SK-N-SH (cell line): ENCODE data around the gene IRX5. TPM values are rescaled to one million over a fixed set of nuclear protein-coding genes. Genes with fewer than 3 reads are reported as not detected.

Experiments used
- CTCF ChIA-PET: fragments of 300-600, 350-600 bp; formaldehyde crosslinking; extraction: SDS; loops from one replicate; lab custom pipeline; 2021; lab: Yijun Ruan, JAX
- POLR2A ChIA-PET: fragments of 350-600 bp; sonication (Branson Sonifier 250); formaldehyde crosslinking; extraction: SDS; loops from one replicate; lab custom pipeline; 2020; ENCODE audit warnings: antibody characterized with exemption, inconsistent platforms; lab: Yijun Ruan, JAX
- DNase-seq: peaks from one replicate; pipeline ENCODE4 v3.0.0; 2012
- H2AFZ ChIP-seq: fragments of 200-600 bp; sonication (generic); 2 replicates; pipeline ENCODE4 v1.8.1; 2016; ENCODE audit warnings: antibody characterized with exemption, mild to moderate bottlenecking, low read depth
- H3F3A ChIP-seq: fragments of 200-600 bp; sonication (generic); replicated peaks from 2 replicates; pipeline ENCODE3; 2016; ENCODE audit warnings: antibody characterized with exemption, mild to moderate bottlenecking; ENCODE audit not compliant: insufficient read depth
- H3K27ac ChIP-seq, 2 experiments: fragments of 200-500 bp in 1 of 2; fragments of 200-600 bp in 1 of 2; sonication (Bioruptor generic) in 1 of 2; sonication (generic), shearing (Covaris generic) in 1 of 2; 2 replicates each; pipeline versions ENCODE4 v1.5.1 to v1.6.1; 2014 to 2016; ENCODE audit warnings: low read depth in 2 of 2, inconsistent platforms in 1 of 2, low read length in 1 of 2, mild to moderate bottlenecking in 1 of 2, mixed read lengths in 1 of 2
- H3K27me3 ChIP-seq: fragments of 200-600 bp; sonication (generic), shearing (Covaris generic); 2 replicates; pipeline ENCODE4 v1.6.1; 2016; ENCODE audit warnings: mixed run types; ENCODE audit not compliant: insufficient read depth
- H3K36me3 ChIP-seq, 2 experiments: fragments of 200-500 bp in 1 of 2; fragments of 200-600 bp in 1 of 2; sonication (Bioruptor generic) in 1 of 2; sonication (generic) in 1 of 2; replicated peaks in 1 of 2; 2 replicates each; pipeline versions ENCODE3 to v1.5.1; 2014 to 2016; ENCODE audit warnings: low read length in 1 of 2, mild to moderate bottlenecking in 1 of 2; ENCODE audit not compliant: insufficient read depth in 2 of 2, control insufficient read depth in 1 of 2
- H3K4me1 ChIP-seq, 2 experiments: fragments of 200-500 bp in 1 of 2; fragments of 200-600 bp in 1 of 2; sonication (Bioruptor generic) in 1 of 2; sonication (generic), shearing (Covaris generic) in 1 of 2; 2 replicates each; pipeline versions ENCODE4 v1.5.1 to v1.6.1; 2014 to 2016; ENCODE audit warnings: low read depth in 1 of 2, low read length in 1 of 2, mixed run types in 1 of 2; ENCODE audit not compliant: insufficient read depth in 2 of 2, control insufficient read depth in 1 of 2
- H3K4me2 ChIP-seq: fragments of 200-600 bp; sonication (generic), shearing (Covaris generic); 2 replicates; pipeline ENCODE4 v1.6.1; 2017; ENCODE audit warnings: mixed run types
- H3K4me3 ChIP-seq, 2 experiments: fragments of 200-500 bp in 1 of 2; fragments of 200-600 bp in 1 of 2; sonication (Bioruptor generic) in 1 of 2; sonication (generic), shearing (Covaris generic) in 1 of 2; 2 replicates each; pipeline versions ENCODE4 v1.5.1 to v1.8.1; 2014 to 2016; ENCODE audit warnings: low read depth in 2 of 2, inconsistent platforms in 1 of 2, low read length in 1 of 2, mild to moderate bottlenecking in 1 of 2, mixed read lengths in 1 of 2, moderate library complexity in 1 of 2
- H3K79me2 ChIP-seq: fragments of 200-600 bp; sonication (generic); 2 replicates; pipeline ENCODE4 v1.8.1; 2017; ENCODE audit warnings: mild to moderate bottlenecking; ENCODE audit not compliant: insufficient read depth
- H3K9ac ChIP-seq: fragments of 200-600 bp; sonication (generic); 2 replicates; pipeline ENCODE4 v1.6.1; 2017; ENCODE audit warnings: mixed run types
- H3K9me2 ChIP-seq: fragments of 200-600 bp; sonication (generic); 2 replicates; pipeline ENCODE4 v1.6.1; 2017; ENCODE audit warnings: mixed run types
- H3K9me3 ChIP-seq: fragments of 200-600 bp; sonication (generic); 2 replicates; pipeline ENCODE4 v1.6.1; 2017; ENCODE audit warnings: mixed run types, mild to moderate bottlenecking, moderate library complexity
- H4K20me1 ChIP-seq: fragments of 200-600 bp; sonication (generic); 2 replicates; pipeline ENCODE4 v1.6.1; 2017; ENCODE audit warnings: mild to moderate bottlenecking, mixed run types; ENCODE audit not compliant: insufficient read depth
- CHD2 ChIP-seq: fragments of 150-350 bp; IDR thresholded peaks from 2 replicates; pipeline ENCODE4 v1.6.1; 2018; ENCODE audit warnings: low read length; ENCODE audit not compliant: partially characterized antibody
- CTCF ChIP-seq: fragments of 200-600 bp; sonication (generic); IDR thresholded peaks from 2 replicates; pipeline ENCODE4 v1.6.1; 2017; ENCODE audit warnings: antibody characterized with exemption, mild to moderate bottlenecking, moderate library complexity
- EZH2phosphoT487 ChIP-seq: fragments of 200-600 bp; sonication (generic); IDR thresholded peaks from 2 replicates; pipeline ENCODE4 v1.6.1; 2017; ENCODE audit warnings: low read depth, mixed run types, mild to moderate bottlenecking, antibody characterized with exemption, moderate library complexity, borderline replicate concordance
- FOSL2 ChIP-seq: IDR thresholded peaks from 2 replicates; pipeline ENCODE4 v1.4.0; 2012; ENCODE audit warnings: low read depth, mild to moderate bottlenecking, moderate library complexity, borderline replicate concordance
- FOXM1 ChIP-seq: IDR thresholded peaks from 2 replicates; pipeline ENCODE4 v1.4.0; 2012; ENCODE audit warnings: low read depth, mild to moderate bottlenecking
- GABPA ChIP-seq: IDR thresholded peaks from 2 replicates; pipeline ENCODE4 v1.4.0; 2012; ENCODE audit warnings: low read depth, mild to moderate bottlenecking
- JUND ChIP-seq: IDR thresholded peaks from 2 replicates; pipeline ENCODE4 v1.4.0; 2012
- MAX ChIP-seq: IDR thresholded peaks from 2 replicates; pipeline ENCODE4 v1.4.0; 2012; ENCODE audit warnings: low read depth
- MEF2A ChIP-seq: IDR thresholded peaks from 2 replicates; pipeline ENCODE4 v1.4.0; 2012; ENCODE audit warnings: low read depth, borderline replicate concordance
- MXI1 ChIP-seq: IDR thresholded peaks from 2 replicates; pipeline ENCODE4 v1.6.1; 2012; ENCODE audit warnings: mild to moderate bottlenecking, low read depth, low read length, improper control_type of control experiment
- NFIC ChIP-seq: IDR thresholded peaks from 2 replicates; pipeline ENCODE4 v1.4.0; 2012; ENCODE audit warnings: borderline replicate concordance
- NRF1 ChIP-seq: IDR thresholded peaks from 2 replicates; pipeline ENCODE4 v1.6.1; 2012; ENCODE audit warnings: low read depth, mild to moderate bottlenecking, low read length
- POLR2AphosphoS5 ChIP-seq: IDR thresholded peaks from 2 replicates; pipeline ENCODE4 v1.6.1; 2012; ENCODE audit warnings: low read depth, low read length
- RCOR1 ChIP-seq: fragments of 150-350 bp; IDR thresholded peaks from 2 replicates; pipeline ENCODE4 v1.6.1; 2017; ENCODE audit warnings: antibody characterized with exemption, low read length
- RFX5 ChIP-seq: IDR thresholded peaks from 2 replicates; pipeline ENCODE4 v1.6.1; 2012; ENCODE audit warnings: mild to moderate bottlenecking, improper control_type of control experiment, low read length
- SIN3A ChIP-seq: IDR thresholded peaks from 2 replicates; pipeline ENCODE4 v1.6.1; 2012; ENCODE audit warnings: low read depth, mild to moderate bottlenecking, low read length, moderate library complexity, borderline replicate concordance
- SMC3 ChIP-seq: IDR thresholded peaks from 2 replicates; pipeline ENCODE4 v1.6.1; 2012; ENCODE audit warnings: low read depth, low read length, improper control_type of control experiment
- TCF12 ChIP-seq: IDR thresholded peaks from 2 replicates; pipeline ENCODE4 v1.4.0; 2012
- WGBS: methylation state at CpG from one replicate; pipeline ENCODE4 v1.1.6; 2017; ENCODE audit warnings: low lambda C conversion rate; 5-methylcytosine and 5-hydroxymethylcytosine counted together
- polyA plus RNA-seq, 3 experiments: library from polyadenylated mRNA; depleted of rRNA; stranded (reverse); fragments of >200 nt; gene quantifications; 2 replicates each; pipeline ENCODE4 v1.2.3, GENCODE V29; 2012
- TF ChIP-seq, protein P1 (sequence below): IDR thresholded peaks from 2 replicates; pipeline ENCODE4 v1.6.1; 2012; ENCODE audit warnings: mild to moderate bottlenecking, low read depth, low read length, moderate library complexity
- TF ChIP-seq, protein P2 (sequence below): IDR thresholded peaks from 2 replicates; pipeline ENCODE4 v1.4.0; 2012; ENCODE audit warnings: low read depth, borderline replicate concordance

IRX5 gene
- polyA plus RNA-seq, 1 of the 3 experiments (the other 2 are of a cell fraction): 1.4 TPM

DNA sequence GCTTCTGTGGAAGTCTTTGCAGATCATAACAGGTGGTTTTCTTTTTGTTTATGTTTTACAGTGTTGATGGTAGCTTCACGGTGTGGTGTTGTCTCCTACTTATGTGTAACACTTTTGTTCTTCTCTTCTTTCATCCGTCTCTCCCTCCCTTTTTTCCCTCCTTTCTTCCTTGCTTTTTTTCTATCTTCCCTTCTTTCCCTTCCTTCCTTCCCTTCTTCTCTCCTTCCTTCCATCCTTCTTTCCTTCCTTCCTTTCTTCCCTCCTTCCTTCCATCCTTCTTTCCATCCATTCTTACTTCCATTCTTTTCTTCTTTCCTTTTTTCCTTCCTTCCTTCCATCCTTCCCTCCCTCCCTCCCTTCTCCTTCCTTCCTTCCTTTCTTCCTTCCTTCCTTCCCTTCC, 31.4 kb downstream of the IRX5 start (continued):
- TF ChIP-seq CTCF (no peak), MAX (no peak), TCF12 (no peak)

GRCh38 chr16:54964239-54964638, 33.6 kb downstream of the IRX5 start:
- Histone ChIP-seq H3K27me3 (no peaks in the 10 kb centered on the region), H3K27ac (no peak overlapping the region), H2AFZ (no peak overlapping the region), H3K4me1 (peaks cover 0 to 8% of the 10 kb centered on the region in 2 experiments; a peak in 2 of 4 replicates), H3K79me2 (no peaks in the 10 kb centered on the region), H3K9me3 (no peaks in the 10 kb centered on the region), H3K9ac (no peak overlapping the region), H3K9me2 (no peaks in the 10 kb centered on the region), H3K4me3 (no peak overlapping the region), H3F3A (no peaks in the 10 kb centered on the region), H4K20me1 (no peaks in the 10 kb centered on the region), H3K4me2 (no peak overlapping the region), H3K36me3 (no peaks in the 10 kb centered on the region)
- CTCF ChIA-PET: no interaction called here
- DNase-seq: no peak
- WGBS: 36% methylated on average over 5 of the region's 5 CpGs
- POLR2A ChIA-PET: no interaction called here
- no peak for TF ChIP-seq MXI1
- no peak for TF ChIP-seq RFX5
- TF ChIP-seq CHD2: no peak
- TF ChIP-seq FOXM1: no peak
- no peak for TF ChIP-seq MAX
- no peak for TF ChIP-seq EZH2phosphoT487
- no peak for TF ChIP-seq RCOR1
- TF ChIP-seq GABPA: no peak
- TF ChIP-seq SMC3: no peak
- TF ChIP-seq TCF12: no peak
- TF ChIP-seq MEF2A: no peak
- no peak for TF ChIP-seq JUND

- CTCF ChIA-PET: no interaction called here
- TF ChIP-seq POLR2AphosphoS5 (no peak), NRF1 (no peak), TCF12 (no peak), FOSL2 (no peak), SIN3A (no peak), FOXM1 (no peak), NFIC (no peak), EZH2phosphoT487 (no peak)
- TF ChIP-seq, protein P1, sequence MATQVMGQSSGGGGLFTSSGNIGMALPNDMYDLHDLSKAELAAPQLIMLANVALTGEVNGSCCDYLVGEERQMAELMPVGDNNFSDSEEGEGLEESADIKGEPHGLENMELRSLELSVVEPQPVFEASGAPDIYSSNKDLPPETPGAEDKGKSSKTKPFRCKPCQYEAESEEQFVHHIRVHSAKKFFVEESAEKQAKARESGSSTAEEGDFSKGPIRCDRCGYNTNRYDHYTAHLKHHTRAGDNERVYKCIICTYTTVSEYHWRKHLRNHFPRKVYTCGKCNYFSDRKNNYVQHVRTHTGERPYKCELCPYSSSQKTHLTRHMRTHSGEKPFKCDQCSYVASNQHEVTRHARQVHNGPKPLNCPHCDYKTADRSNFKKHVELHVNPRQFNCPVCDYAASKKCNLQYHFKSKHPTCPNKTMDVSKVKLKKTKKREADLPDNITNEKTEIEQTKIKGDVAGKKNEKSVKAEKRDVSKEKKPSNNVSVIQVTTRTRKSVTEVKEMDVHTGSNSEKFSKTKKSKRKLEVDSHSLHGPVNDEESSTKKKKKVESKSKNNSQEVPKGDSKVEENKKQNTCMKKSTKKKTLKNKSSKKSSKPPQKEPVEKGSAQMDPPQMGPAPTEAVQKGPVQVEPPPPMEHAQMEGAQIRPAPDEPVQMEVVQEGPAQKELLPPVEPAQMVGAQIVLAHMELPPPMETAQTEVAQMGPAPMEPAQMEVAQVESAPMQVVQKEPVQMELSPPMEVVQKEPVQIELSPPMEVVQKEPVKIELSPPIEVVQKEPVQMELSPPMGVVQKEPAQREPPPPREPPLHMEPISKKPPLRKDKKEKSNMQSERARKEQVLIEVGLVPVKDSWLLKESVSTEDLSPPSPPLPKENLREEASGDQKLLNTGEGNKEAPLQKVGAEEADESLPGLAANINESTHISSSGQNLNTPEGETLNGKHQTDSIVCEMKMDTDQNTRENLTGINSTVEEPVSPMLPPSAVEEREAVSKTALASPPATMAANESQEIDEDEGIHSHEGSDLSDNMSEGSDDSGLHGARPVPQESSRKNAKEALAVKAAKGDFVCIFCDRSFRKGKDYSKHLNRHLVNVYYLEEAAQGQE: no peak
- TF ChIP-seq, protein P2, sequence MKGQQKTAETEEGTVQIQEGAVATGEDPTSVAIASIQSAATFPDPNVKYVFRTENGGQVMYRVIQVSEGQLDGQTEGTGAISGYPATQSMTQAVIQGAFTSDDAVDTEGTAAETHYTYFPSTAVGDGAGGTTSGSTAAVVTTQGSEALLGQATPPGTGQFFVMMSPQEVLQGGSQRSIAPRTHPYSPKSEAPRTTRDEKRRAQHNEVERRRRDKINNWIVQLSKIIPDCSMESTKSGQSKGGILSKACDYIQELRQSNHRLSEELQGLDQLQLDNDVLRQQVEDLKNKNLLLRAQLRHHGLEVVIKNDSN: no peak
Measured at GRCh38 chr16:54965464-54965863, 34.8 kb downstream of the IRX5 start.

More at GRCh38 chr16:54965464-54965863, 34.8 kb downstream of the IRX5 start:
- Histone ChIP-seq H4K20me1 (no peaks in the 10 kb centered on the region), H3F3A (no peaks in the 10 kb centered on the region), H3K9ac (no peak overlapping the region), H3K4me3 (no peak overlapping the region), H3K27ac (no peak overlapping the region), H3K79me2 (no peaks in the 10 kb centered on the region), H3K4me1 (peaks cover 0 to 8% of the 10 kb centered on the region in 2 experiments; a peak in 2 of 4 replicates), H3K36me3 (no peaks in the 10 kb centered on the region), H3K27me3 (no peaks in the 10 kb centered on the region; the same call in 1 of the 2 replicates), H3K9me3 (no peaks in the 10 kb centered on the region), H2AFZ (no peak overlapping the region), H3K9me2 (no peaks in the 10 kb centered on the region), H3K4me2 (no peak overlapping the region)
- POLR2A ChIA-PET: no interaction called here
- DNase-seq: no peak
- WGBS: 13% methylated on average over 2 of the region's 2 CpGs
